GM21515 (cell line): Measurements from ENCODE around the gene PRRT1.
A peak's percentile ranks its signal among the peaks of the same experiment; 100 is the strongest.
"Not testable (repeated sequence)": the region's sequence is repeated elsewhere in the genome, so short reads cannot be mapped to it uniquely, and the experiment has no call there.

Experiments
- ATAC-seq: cut with Tn5 transposase; IDR thresholded peaks from one replicate; pipeline ENCODE4 v1.9.1; 2021; ENCODE audit not compliant: unreplicated experiment

PRRT1 gene

DNA sequence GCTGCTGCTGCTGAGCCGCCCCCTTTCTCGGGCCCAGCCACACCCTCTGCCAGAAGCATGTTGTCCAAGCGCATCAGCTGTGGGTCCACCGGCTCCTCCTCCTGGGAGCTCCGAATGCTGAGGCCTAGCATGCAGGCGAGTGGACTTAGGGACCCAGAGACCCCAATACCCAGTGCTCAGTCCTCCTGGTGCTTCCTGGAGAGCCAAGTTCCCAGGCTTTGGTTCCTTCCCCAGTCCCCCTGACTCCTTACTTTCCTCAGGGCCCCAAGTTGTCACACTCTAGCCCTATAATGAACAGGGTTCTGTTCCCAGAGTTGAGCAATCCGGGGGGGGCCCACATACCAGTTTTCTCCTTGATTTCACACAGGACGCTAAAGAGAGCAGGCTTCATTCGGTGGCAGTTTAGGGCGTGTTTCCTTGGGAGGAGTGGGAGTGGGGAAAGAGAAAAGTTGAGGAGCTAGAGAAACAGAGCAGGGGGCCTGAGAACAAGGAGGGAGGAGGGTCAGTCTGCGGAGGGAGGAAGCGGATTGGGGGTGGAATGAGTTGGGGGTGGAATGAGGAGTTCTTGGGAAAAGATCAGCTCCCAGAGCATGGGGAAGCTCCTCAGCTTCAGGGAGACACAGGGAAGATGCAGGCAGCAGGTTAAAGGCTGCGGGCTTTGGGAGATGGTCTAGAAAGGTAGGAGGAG lies 36.8 kb upstream of the PRRT1 start:
- no peak for ATAC-seq

DNA sequence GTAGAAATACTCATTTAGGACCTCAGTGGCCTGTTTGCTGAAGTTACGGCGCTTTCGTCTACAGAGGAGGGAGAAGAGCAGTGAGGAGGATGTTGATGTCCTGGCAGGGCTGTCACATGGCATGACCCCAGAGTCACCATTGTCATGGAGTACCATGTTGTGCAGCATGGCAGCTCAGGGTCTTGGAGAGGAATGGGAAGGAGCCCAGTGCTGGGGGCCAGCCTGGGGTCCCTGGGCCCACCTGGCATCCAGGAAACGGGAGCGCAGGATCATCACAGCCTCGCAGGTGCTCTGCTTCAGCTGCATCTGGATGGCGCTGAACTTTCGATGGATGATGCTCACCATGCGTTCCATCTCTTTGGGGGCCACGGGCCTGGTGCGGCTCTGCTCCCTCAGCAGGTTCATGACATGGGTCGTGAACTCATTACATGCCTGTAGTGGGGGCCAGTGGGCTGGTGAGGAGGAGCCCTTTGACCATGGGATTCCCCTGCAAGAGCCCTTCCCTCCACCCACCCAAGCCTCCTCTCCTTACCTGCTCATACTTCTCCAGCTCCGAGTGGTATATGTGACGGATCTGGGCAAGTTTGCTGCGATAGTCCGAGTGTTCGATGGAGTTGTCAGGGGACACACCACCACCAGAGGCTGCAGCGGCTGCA lies 36.1 kb upstream of the PRRT1 start:
- not testable (repeated sequence) for ATAC-seq

GRCh38 chr6:32187009-32187709 lies 35.4 kb upstream of the PRRT1 start:
- ATAC-seq: no peak

GRCh38 chr6:32186151-32186840 lies 34.6 kb upstream of the PRRT1 start:
- not testable (repeated sequence) for ATAC-seq

DNA sequence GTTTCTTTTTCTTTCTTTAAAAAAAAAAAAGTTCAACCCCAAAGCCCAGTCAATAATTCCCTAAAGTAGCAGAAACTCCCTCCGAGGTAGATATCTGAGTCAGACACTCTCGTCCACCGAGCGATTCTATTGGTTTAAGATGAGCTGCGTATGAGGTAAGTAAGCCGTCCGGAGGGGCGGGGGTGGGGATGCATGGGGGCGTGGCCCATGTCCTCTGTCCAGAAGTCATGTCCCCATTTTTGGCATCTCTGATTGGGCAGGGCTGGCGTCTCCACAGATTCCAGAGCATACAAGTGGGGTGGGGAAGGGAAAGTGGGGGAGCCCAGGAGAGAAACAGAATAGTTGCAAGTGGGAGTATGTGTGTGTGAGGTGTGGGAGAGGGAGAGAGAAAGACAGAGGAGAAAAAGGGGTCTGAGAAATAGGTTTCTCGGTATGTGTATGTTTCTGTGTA lies 34.0 kb upstream of the PRRT1 start:
- not testable (repeated sequence) for ATAC-seq

GRCh38 chr6:32184084-32184640 lies 32.4 kb upstream of the PRRT1 start, which contains the start of gene AGER:
Gene AGER, minus strand, starts transcription at chr6:32184253. Its CDS starts 31 bp downstream, at chr6:32184222.
- ATAC-seq: no peak

DNA sequence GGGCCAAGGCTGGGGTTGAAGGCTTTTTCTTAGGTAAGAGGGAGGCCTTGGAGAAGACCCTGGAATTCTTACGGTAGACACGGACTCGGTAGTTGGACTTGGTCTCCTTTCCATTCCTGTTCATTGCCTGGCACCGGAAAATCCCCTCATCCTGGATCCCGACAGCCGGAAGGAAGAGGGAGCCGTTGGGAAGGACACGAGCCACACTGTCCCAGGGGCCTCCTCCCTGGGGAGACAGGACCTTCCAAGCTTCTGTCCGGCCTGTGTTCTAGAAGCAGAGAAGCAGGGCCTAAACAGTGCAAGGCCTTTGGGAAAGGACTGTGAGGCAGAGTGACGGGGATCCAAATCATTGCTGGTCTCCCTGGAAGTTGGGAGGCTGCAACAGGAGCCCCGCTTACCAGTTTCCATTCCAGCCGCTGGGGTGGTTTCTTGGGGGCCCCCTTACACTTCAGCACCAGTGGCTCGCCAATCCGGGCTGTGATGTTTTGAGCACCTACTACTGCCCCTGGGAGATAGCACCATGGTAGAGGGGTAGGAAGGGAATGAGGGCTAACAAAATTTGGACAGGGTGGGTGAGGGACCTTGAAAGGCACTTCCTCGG lies 31.8 kb upstream of the PRRT1 start:
- ATAC-seq: no peak

GRCh38 chr6:32183030-32183429 lies 31.3 kb upstream of the PRRT1 start:
- ATAC-seq: no peak

DNA sequence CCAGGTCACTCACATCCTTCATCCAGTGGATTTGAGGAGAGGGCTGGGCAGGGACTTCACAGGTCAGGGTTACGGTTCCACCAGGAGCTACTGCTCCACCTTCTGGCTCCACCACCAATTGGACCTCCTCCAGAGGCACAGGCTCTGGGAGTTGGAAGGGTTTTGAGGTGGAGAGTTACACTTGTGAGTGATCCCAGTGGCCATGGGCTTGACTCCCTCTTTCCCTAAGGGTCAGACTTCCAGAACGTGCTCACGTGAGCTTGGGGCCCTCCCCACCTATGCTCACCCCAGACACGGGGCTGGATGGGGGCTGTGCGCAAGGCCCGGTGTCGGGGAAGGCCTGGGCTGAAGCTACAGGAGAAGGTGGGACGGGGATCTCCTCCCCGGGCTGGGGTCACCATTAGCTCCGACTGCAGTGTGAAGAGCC lies 30.8 kb upstream of the PRRT1 start:
- ATAC-seq: no peak

- ATAC-seq: no peak
Observed at GRCh38 chr6:32181915-32182529, 30.3 kb upstream of the PRRT1 start.

- no peak for ATAC-seq
Observed at GRCh38 chr6:32181148-32181702, 29.5 kb upstream of the PRRT1 start.

DNA sequence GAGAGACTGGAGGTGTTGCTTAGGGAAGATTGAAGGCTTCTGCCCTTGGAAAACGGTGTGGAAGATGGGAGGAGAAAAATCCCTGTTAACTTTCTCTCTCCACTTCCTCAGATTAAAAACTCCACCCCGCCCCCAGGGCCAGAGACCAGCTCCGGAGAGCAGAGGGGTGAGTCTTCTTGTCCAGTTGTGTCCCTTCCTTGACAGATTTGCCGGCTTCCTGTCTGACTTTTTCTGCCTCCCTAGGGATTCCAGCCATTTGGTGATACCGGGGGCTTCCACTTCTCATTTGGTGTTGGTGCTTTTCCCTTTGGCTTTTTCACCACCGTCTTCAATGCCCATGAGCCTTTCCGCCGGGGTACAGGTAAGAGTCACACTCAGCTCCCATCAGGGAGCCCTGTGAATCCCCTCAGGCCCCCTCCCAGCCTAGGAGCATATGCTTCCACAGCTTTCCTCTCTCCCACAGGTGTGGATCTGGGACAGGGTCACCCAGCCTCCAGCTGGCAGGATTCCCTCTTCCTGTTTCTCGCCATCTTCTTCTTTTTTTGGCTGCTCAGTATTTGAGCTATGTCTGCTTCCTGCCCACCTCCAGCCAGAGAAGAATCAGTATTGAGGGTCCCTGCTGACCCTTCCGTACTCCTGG lies 28.1 kb upstream of the PRRT1 start:
- no peak for ATAC-seq

DNA sequence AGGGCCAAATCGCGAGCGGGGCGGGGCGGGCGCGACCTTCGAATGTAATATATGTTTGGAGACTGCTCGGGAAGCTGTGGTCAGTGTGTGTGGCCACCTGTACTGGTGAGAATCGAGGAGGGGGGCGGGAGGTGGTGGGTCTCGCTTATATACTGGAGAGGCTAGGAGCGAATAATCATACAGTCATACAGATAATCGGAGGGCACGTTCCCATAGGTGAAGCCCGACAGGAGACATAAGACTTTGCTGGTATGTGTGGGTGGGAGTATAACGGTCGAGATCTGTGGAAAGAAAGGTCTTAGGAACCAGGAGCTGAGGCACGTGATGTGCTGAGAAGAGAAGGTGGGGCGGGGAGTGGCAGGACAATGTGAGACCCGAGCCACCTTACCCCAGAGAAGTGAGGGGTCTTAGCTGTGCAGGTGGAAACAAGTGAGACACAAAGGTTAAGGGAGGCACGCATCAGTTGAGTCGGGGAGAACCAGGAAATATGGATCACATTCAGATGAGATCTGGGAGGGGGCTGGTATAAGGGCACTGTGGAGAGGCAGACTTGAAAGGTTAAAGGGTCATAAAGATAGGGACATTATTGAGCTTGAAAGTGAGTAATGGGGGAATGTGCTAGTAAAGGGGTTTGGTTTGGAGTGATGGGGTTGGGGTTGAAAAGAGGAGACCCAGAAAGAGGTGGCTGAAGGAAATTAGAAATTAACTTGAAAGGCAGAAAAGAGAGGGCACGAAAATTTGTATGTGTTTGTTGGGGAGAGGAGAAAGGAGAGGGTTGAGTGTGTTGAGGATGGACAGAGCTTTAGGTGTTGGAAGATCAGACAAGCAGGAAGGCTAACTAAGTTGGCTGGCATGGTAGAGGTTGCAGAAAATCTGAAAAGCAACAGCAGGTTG lies 27.1 kb upstream of the PRRT1 start:
- ATAC-seq: no peak

- ATAC-seq: peak; percentile 75
Observed at GRCh38 chr6:32177788-32178546, 26.2 kb upstream of the PRRT1 start, which contains the start of gene RNF5. Gene RNF5, plus strand, starts transcription at chr6:32178405. Its CDS starts 107 bp downstream, at chr6:32178512.

DNA sequence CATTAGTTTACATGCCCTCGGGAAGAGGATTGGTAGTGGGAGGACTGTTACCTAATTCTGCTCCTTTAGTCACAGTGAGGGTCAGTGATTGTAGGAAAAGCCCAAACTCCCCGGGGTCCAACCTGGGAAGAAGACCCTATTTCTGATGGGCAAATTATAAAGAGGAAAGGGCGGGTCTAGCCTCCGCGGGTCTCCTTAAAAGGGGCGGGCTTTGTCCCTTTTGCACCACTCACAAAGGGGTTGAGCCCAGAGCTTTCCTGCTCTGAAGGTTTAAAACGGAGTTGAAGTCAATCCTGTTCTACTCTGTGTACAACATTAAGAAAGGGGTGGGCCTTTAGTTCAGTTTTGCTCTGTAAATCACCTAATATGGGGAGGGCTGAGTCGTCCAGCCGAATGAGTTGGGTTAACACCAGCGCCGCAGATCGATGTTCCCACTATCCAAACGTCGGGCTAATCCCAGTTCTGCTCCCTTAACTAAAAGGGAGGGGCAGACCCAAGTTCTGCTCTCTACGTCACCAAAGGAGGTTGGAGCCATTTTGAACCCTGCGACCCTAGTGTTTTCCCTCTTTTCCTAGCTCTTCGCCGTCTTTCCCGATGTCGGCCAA lies 25.5 kb upstream of the PRRT1 start:
- no peak for ATAC-seq

DNA sequence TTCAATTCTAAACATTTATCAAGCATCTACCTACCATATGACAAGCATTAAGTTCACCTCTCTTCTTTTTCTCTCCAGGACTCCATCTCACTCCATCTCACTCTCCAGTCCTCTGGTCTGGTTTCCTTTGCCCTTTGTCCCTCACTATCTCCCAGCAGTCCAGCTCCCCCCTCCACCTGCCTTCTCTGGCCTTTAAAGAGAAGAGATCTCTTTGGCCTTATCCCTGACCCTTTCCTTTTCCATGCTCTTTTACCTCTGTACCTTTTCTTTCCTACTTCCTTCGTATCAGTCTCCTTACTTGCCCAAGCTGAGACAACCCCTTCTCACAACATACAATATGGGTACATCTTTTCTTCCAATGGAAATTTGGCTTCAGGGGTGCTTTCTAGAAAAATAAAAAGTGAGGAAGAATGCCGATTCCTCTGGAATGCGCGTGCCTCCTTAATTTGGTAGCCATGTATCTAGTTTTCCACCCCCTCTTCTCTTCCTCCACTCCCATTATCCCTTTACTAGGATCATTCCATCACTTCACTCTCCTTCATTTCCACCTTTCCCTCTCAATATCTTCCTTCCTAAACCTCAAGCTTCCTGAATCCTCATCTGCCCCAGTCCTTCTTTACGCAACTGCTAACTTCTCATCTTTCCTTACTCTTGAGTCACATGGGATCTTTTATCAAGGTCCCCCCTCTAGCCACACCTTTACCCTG lies 24.9 kb upstream of the PRRT1 start:
- no peak for ATAC-seq
